Stimulated activated CD4-positive, alpha-beta T cell treated with anti-CD3 and anti-CD28 coated beads, Interleukin-12 subunit alpha, Interleukin-12 subunit beta, amount 100 ng/mL, for 48 hours (primary cell): ENCODE measurements around the gene OBP2A.
"Not testable (repeated sequence)": the region's sequence is repeated elsewhere in the genome, so short reads cannot be mapped to it uniquely, and the experiment has no call there.

Experiments
- DNase-seq, 3 donors: peaks; one replicate each; pipeline ENCODE4 v3.0.0-alpha.2; 2020; ENCODE audit warnings: low read depth in 2 of 3, low spot score in 1 of 3

The OBP2A gene, protein sequence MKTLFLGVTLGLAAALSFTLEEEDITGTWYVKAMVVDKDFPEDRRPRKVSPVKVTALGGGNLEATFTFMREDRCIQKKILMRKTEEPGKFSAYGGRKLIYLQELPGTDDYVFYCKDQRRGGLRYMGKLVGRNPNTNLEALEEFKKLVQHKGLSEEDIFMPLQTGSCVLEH

DNA sequence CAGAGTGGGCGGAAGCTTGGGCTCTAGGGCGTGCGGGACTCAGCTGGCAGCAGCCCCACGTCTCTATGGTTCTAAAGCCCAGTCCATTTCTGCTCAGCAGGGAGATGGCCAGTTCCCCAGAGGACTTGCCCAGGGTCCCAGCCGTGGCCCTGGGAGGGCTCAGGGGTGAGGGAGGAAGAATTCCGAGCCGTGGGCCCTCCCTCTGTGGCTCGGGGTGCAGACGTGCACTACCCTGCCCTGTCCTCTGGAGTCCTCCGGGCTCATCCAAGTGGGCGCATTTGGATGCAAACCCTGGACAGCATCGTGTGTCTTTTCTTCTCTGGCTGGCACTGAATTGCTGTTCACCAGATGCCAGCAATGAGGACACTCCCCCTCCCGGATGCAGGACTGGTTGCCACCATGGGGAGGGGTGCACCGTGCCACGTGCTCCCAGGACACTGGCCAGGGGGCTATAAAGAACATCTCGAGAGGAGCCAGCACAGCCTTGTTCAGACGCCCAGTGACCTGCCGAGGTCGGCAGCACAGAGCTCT is at the start of gene OBP2A:
OBP2A (plus strand) TSS at position 481 of the 531 bp plus-strand sequence. CDS start 55 bp downstream, outside the sequence.
- DNase-seq: not testable (repeated sequence)

DNA sequence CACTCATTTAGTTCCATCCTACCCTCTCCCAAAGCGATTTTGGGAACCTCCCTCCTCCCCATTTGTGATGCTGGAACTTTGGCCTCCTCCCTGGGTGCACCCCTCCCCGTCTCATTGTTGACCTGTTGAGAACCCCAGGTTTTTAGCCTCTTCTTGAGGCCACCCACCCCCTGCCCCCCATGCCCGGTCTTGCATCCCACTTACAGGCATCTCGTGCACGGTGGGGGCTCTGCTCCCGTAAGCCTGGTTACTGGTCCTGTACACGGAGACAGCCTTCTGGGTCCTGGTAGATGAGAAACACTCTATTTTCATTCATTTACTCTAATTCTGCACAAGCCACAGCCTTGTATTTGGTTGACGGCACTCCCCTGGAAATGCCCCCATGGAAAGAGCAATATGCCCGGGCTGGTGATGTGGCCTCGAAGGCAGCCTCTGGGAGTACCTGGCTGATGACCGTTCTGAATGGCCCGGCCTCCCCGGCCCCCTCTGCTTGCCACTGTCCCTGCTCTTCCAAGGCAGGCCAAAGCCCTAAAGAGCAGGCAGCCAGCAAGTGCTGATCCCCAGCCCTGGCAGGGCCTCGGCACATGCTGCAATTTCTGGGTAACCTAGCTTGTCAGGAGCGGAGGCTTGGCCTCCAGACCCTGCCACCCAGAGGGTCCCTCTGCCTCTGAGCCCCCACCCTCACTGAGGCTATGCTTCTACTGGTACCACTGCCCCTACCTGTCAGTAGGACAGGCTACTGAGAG is 47.4 kb upstream of the OBP2A start:
- no peak for DNase-seq

DNA sequence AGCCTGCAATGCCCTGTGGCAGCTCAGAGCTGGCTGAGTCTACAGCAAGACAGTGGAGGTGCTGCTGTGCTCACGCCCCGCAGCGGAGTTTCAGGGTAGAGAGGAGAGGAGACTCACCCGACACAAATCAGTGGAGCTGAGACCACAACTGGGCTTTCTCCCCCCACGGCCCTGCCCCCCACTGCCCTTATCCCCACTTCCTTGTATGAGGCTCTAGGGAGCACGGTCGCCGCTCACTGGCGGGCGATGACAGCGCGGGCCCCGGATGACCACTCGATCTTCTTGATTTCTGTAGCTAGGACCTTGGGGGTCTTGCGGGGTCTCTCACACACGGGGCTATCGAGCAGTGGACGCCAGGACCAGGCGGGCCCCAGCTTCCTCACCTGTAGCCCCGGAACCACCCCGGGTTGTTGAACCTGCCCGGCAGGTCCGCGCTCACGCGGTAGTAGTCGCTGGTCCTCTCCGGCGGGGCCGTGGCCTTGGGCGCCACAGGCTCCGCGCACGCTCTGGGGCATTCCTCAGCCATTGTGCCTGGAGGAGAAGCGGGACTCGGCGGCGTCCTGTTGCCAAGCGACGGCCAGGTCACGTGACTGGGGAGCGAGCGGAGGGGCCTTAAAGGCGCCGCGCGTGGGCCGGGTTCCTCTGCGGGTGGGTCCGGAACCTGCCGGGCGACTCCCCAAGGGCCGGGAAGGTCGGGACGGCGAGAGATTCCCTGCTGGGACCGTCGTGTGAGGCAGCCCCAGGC is 46.4 kb upstream of the OBP2A start:
- DNase-seq: peak; percentile 70 to 91 (median 82)

DNA sequence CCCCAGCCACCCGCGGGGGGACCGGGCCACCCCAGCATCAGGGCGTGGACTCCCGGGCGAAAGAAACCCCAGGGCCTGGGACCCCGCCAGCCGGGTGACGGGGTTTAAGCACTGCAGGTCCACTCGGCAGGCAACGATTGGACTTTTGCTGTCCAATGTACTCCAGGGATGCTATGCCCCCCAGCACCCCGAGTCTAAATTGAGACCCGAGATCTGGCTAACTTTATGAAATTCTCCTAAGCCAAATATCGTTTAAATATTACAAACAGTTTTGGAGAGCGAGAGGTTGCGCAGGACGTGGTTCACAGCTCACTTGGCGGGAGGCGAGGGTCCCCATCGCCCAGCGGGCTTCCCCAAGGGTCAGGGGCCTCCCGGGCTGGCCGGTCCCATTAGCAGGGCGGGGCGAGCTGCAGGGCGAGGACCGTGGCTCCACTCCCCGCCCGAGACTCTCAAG is 45.8 kb upstream of the OBP2A start:
- DNase-seq: no peak

DNA sequence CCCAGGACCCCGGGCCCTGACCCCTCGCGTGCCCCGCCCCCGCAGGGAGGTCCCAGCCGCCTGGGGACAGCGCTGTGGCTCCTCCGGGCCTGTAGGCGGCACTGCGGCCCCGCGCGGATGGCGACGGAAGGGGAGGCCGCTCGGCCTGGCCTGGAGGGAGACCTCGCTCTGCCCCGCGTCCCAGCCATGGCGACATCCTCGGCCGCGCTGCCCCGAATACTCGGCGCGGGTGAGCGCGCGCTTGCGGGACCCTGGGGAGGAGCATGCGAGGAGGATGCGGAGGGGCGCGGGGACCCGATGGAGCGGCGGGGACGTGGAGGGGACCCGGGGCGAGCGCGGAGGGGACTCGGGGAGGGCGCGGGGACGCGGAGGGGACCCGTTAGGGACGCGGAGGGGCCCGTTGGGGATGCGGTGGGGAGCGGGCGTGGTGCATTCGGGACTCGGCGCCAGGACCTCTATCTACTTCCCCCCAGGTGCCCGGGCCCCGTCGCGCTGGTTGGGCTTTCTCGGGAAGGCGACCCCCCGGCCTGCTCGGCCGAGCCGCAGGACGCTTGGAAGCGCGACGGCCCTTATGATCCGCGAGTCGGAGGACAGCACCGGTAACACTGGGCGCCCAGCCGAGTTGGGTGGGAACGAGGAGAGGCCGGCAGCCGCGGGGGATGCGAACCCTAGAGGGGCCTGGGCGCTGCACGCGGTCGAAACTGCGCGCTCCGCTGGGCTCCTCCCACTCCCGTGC is 45.2 kb upstream of the OBP2A start, which contains the start of gene MRPS2:
MRPS2 (plus strand) TSS at position 158 of the 736 bp plus-strand sequence; CDS start at position 187, 29 bp downstream.
- peak; percentile 67 to 83 (median 73) for DNase-seq

DNA sequence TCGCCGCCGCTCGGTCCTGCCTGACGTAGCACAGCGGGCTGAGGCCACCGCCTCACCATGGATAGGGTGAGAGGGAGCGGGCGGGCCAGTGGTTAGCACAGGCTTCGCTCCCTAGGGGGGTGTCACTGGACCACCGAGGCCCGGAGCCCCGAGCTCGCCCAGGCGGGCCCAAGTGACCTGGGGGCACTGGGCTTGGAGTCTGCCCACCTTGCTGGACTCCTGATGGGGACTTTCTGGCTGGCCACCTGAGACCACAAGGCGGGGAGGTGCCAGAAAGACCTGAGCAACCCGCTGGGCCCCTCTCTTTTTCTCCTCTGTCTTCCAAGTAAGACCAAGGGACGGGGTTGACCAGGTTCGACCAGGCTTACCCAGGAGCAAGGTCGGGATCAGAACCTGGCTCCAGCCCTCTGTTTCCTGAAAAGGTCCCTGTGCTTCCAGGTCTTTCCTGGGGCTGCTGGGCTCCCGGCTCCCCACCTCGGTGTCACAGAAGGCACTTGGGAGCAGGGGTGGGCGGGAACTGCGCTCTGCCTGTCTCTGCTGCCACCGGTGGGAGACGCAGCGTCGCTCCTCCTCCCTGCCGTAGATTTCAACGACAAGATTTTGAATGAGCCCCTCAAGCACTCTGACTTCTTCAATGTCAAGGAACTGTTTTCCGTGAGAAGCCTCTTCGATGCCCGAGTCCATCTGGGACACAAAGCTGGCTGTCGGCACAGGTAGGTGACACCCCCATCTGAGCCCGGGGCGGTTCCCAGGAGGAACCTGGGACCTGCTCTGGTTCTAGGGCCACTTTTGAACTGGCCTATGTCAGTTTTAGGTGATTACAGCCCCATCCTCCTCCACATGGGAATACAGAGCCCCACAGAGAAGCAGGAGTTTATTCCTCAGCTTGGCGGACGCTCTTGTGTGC is 44.4 kb upstream of the OBP2A start:
- peak in 1 of 3 donors; percentile 51 for DNase-seq

DNA sequence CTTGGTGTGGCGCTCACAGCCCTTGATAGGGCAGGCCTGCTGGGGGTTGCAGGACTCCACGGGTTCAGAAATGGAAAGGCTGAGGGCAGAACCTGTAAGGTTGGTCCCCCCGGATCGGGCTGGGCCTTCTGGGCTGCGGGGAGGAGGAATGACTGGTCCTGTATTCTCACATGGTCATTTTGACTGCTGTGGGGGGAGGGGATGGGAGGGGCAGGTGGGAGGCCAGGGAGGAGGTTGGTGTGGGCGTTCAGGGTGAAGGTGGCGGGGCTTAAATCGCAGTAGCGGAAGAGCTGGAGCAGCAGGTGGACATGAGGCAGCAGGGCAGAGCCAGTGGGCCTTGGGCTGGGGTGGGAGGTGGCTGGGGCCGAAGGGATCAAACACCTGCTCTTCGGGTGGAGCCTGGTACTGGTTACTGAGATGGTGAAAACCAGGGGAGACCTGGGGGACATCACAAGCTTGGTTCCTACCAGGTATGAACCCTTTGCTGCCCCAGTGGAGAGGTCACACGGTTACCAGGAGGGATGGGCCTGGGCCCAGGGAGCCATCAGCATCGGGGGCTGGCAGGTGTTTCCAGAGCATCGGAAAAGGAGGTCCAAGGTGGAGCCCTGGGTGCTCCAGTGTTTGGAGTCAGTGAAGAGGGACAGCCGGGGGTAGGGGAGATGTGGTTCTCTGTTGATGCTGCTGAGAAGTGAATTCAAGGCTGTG is 43.6 kb upstream of the OBP2A start:
- no peak for DNase-seq

DNA sequence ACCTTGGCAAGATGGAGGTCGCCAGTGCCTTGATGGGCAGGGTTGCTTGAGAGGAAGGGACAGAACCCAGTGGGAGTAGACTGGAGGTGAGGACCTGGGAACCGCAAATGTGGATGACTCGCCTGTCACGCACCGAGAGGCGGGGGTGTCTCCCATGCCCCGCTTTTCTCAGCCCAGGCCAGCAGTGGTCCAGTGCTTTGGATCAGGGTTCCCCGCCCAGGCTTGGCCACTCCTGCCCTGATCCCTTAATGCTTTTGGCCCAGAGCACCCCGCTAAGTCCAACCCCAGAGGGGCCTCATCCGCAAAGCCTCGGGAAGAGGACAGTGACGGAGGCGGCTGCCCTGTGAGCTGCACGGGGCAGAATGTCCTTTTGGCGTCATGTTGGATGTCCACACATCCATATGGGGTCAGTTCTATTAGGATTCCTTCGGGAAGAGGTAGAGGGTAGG is 43.0 kb upstream of the OBP2A start:
- DNase-seq: no peak

DNA sequence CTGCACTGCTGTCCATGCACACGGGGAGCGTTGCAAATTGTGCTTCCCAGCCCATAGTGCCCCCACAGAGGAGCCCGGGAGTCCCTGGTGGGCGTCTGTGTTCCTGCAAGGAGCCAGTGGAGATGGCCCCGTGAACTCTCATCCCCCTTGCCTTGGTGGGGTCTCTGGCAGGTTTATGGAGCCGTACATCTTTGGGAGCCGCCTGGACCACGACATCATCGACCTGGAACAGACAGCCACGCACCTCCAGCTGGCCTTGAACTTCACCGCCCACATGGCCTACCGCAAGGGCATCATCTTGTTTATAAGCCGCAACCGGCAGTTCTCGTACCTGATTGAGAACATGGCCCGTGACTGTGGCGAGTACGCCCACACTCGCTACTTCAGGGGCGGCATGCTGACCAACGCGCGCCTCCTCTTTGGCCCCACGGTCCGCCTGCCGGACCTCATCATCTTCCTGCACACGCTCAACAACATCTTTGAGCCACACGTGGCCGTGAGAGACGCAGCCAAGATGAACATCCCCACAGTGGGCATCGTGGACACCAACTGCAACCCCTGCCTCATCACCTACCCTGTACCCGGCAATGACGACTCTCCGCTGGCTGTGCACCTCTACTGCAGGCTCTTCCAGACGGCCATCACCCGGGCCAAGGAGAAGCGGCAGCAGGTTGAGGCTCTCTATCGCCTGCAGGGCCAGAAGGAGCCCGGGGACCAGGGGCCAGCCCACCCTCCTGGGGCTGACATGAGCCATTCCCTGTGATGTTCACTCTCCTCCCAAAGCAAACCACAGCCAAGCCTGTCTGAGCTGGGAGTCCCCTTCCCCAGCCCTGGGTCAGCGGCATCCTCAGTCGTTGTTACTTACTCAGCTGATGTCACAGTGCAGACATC is 42.3 kb upstream of the OBP2A start:
- no peak for DNase-seq

DNA sequence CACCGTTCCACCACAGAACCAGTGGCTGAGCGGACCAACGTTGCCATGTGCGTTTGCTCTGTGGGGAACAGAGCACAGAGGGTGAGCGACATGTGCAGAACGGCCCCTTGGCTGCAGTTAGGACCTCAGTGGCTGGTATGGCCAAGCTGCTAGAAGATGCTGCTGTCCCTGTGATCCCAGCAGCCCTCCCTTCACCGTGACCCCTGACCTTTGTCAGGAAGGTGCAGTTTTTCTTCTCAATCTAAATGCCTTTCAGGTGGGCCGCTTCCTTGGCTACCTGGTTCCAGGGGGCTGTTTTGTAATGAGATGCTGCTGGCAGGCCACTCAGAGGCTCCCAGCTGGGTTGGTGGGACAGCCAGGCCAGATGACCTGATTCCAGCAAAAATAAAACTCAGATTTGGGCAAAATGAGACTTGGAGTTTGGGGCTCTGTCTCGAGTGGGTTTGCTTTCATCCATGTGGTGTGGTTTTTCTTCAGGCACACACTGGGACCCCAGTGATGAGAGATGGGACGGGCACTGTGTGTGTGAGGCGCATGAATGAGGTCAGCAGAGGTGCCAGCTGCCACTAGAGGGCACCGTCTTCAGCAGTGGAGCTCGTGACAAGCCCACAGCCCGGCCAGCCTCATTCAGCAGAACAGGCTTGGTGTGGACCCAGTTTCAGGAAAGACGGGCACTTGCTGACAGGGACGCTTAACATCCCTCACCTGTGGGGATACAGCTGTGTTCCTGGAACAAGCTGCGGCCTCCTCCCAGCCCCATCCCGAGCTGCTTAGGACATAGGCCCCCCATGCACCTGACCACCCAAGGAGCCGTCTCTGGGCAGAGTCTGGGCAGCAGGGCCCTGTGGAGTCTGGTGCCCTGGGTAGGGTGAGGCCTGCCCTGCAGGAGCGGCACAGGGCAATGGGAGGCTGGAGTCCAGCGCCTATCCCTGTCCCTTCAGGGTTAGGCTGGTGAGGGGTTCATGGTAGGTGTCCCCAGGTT is 41.4 kb upstream of the OBP2A start:
- peak; percentile 36 to 52 (median 46) for DNase-seq

DNA sequence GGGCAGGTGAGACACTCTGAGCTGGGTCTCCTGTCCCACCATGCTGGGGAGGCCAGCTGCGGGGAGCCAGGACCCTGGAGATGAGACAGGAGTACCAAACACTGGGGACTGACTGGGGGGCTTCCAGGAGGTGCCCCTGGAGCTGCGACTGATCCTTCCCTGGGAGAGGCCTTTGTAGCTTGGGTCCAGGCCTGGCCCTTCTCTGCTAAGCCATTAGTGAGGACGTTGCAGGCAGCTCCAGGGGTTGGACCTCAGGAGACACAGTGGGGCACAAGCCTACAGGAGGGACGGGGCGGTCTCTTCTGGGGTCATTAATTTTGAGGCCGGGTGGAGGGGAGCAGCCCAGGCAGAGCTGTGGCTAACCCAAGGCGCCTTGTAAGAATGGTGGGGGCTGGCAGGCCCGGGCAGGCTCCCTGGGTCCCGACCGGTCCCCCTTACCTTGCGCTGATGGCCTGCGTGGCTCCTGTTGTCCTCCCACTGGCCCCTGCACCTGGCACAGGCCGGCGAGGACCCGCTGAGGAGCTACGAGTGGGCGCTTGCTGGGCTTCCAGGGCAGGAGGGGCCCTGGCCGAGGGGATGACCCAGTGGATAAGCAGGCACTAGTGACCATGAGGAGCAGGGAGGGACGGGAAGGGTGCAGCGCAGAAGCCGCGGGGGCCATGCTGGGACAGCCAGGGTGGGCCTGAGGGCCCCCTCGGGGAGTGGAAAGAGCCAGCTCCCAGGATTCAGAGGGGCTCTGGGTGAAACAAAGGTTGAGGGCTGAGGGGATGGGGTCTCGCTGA is 40.3 kb upstream of the OBP2A start:
- DNase-seq: no peak

DNA sequence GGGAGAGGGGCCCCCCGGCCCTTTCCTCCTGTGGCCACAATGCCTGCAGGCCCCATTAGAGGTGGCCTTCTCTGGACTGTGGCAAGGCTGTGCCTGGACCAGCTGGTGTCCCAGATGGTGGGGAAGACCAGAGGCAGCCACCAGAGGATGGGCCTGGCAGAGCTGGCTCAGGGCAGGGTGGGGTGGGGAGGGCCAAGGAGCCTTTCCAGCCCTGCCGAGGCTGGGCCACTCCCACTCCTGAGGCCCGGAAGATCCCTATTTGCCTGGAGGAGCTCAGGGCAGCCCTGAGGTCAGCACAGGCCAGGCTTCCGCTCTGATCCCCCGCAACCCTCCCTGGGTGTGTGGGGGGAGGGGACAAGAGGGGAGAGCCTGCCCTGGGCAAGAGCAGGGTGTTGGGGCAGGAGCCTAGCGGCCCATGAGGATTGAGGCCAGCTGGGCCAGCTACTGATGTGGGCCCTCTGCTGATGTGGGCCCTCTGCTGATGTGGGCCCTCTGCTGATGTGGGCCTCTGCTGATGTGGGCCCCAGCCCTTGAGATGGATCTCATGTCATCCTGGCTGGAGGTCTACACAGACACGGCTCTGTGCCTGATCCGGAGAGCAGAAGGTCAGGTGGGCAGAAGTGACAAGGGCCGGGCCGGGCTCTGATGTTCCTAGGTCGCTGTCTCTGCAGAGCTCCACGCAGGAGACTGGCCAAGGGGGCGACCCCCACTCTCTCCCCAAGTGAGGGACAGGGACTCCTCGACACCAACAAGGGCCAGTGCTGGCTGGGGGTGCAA is 39.4 kb upstream of the OBP2A start:
- no peak for DNase-seq

DNA sequence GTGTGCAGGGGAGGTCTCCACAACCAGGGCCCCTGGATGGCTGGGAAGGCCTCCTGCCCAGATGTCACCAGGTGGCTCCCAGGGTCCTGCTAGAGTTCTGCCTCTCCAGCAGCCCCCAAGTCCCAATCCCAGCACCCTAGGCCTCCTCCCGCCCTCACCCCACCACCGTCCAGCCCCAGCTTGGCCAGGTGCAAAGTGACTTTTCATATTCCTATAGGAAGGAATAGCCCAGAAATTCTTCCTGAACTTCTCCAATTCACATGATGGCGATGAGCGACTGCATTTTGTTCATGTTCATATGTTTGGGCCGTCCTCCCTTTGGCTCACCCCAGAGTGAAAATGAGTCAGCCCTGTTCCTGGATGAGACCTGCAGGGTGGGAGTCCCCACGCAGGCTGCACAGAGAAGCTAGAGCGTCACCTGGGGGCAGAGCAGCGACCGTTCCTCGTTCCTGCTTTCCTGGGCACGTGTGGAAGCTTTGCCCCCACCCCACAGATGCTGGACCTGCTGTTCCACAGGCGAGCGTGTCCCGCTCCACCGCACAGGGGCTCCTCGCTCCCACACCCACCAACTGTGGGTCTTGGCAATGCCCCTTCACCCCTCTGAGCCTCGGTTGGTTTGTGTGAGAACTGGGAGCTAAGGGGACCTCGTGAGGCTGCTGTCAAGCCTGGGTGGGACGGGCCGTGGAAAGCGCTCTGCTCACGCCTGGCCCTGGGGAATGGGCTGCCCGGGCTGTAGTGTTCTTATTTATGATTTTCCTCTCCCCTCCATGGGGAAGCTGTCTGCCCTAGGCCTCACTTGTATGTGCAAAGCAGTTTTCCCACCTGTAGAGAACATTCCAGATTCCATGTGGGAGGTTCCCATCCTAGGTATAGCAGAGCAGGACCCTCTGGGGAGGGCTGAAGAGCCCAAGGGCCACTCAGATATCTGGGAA is 38.6 kb upstream of the OBP2A start:
- no peak for DNase-seq

DNA sequence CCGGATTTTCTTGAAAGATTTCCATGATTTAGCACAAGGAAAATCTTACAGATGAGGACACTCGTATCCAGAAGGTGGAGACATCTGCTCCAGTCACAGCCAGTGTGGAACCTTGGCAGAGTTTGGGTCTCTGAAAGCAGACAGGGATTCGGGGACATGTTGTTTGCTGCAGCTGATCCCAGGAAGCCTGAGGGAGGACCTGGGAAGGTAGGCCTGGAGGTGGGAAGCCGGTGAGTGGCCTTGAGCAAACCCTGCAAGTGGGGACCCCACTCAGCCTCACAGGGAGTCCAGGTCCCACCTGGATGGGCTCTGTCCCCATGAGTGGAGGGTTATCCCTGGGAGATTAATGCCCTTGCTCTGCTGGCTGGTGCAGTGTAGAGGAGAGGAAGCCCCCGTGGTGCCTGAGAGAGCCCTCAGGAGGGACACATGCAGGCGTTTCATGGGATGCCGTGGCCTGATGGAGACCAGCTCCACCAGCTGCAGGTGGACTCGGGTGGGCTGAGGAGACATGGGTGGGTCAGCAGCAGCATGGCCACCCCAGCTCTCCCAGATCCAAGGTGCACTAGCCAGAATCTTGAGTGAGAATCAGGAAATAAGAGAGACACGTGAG is 37.6 kb upstream of the OBP2A start:
- no peak for DNase-seq
